GM18519 (cell line): ENCODE results near the gene LUZP2.

ENCODE experiments used
- ATAC-seq: cut with Tn5 transposase; IDR thresholded peaks from one replicate; pipeline ENCODE4 v1.9.1; 2021; ENCODE audit warnings: mild to moderate bottlenecking, moderate library complexity; ENCODE audit not compliant: unreplicated experiment, low FRiP score

LUZP2 gene

DNA sequence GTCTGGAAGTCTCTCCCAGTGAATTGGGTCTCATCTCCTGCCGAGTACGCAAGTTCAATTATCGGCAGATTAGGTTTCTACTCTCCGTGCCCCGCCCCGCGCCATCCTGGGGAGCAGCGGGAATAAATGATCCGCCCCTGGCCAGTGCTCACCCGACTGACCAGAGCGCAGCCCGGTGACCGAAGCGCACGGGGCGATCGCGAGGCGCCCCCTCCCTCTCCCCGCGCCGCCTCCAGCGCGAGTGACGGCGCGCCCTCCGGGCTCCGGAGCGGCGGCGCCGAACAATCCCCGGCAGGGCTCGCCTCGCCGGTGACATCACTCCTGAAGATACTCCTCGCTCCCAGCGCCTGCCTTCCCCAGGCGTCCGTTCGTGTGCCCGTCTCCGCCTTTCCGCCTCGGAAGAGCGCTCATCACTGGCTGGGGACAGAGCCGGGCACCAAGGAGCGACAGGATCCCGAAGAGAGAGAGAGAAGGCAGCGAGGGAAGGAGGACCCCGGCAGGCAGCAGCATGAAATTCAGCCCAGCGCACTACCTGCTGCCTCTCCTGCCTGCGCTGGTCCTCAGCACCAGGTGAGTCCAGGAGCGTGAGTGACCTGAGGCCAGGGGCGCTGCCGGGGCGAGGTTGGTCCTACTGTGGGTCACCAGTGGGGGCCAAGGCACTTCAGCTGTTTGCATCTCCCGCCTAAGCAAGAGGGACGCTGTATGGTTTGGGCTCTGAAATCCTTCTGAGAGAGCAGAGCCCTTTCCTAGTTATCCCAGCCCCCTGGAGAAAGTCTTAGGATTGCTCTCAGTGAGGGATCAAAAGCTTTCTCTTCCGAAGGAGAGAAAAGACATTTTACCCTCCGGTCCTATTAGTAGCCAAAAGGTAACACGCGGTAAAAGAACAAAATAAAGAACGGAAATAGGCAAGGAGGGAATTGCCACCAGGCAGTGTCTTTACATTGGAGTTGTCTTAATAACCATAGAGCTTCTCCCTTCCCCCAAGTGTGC, at the start of gene LUZP2:
Gene LUZP2, plus strand, starts transcription at position 318 of the 990 bp plus-strand sequence.
- no peak for ATAC-seq

GRCh38 chr11:24453129-24453718, 43.6 kb upstream of the LUZP2 start:
- ATAC-seq: no peak

- ATAC-seq: no peak
These were observed 38.9 kb upstream of the LUZP2 start for GRCh38 chr11:24457985-24458384.

DNA sequence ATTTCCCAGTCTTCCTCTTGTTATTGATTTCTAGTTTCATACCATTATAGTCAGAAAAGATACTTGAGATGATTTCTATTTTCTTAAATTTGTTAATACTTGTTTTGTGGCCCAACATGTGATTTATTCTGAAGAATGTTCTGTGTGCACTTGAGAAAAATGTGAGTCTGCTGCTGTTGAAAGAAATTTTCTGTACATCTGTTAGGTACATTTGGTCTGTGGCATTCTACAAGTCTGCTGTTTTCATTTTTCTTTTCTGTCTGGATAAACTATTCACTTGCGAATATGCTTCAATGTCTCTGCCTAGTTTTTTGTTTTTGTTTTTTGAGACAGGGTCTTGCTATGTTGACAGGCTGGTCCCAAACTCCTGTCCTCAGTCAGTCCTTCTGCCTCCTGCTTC, 26.4 kb upstream of the LUZP2 start:
- no peak for ATAC-seq

- ATAC-seq: no peak
These were observed 25.8 kb upstream of the LUZP2 start for GRCh38 chr11:24471084-24471483.

GRCh38 chr11:24478718-24479117, 18.1 kb upstream of the LUZP2 start:
- ATAC-seq: no peak

DNA sequence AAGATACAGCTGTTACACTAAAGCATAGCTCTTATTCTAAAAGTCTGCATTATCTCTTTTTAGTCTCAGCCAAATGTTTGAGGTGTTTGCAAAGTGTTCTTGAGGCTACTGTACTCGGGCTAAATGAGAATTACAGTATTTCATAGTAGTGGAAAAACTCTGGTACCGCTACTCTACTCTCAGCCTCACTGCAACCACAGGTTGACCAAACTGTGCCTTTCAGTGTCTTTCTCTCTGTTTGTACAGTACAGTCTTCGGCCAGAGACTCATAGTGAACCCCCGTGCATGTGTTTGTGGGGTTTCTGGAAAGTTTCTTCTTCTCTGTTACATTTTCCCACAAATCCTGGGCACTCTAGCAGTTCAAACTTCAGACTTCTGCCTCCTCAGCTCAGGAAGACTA, 7.4 kb upstream of the LUZP2 start:
- ATAC-seq: no peak

DNA sequence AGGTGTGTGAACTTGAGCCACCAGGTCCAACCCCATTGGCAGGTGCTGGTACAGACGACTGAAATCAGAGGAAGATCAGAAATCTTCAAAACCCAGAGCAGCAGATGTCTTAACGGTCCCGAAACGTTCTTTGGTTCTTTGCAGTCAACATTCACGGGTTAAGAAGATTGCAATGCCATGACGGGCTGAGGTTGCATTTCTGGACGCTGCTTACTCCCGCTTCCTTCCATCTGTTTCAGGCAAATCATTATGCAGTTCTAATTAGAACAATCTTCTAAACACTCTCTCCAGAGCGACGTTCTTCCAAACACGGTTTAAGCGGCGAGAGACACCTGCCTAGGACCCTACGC, 492 bp upstream of the LUZP2 start:
- no peak for ATAC-seq

DNA sequence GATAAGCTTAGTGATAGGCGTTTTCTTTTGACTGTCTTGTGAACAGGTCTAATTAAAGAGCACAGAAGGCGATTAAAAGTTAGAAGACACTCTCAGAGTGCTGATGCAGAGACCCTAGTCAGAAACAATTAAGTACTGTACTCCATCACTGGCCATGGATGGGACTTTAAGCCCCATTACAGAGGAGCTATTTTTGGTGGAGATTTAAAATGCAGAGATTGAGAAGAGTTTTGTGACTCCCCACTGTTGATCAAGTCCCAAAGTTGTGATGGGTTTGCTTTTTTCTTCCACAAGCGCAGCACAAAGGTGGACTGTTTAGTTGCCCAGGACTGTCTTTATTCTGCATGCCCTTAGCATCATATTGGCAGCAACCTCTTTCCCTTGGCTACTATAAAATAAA, 978 bp downstream of the LUZP2 start:
- no peak for ATAC-seq

DNA sequence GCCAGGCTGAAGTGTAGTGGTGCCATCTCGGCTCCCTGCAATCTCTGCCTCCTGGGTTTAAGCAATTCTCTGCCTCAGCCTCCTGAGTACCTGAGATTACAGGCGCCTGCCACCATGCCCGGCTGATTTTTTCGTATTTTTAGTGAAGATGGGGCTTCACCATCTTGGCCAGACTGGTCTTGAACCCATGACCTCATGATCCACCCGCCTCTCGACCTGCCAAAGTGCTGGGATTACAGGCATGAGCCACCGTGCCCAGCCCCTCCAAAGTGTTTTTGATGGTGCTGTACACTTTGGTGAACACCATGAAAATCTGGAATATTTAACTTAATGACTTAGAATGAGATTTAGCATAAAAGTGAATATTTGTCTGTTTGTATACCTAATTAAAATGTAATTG, 5.6 kb downstream of the LUZP2 start:
- no peak for ATAC-seq

DNA sequence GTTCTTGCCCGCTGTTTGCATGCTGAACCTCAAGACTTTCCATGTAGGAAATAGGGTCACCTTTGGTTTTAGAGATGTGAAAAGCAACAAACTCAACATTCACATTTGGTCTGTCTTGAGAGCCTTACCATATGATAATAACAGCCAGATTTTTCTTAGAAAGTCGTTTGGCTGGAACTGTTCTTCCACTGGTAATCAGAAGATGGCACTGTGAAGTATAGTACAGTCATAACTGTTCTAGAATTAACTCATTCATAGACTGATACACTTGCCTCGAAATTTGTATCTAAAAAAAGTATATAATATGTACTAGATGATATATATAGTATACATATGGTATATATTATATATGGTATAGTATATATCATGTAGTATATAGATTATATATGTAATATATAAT, 12.3 kb downstream of the LUZP2 start:
- no peak for ATAC-seq

DNA sequence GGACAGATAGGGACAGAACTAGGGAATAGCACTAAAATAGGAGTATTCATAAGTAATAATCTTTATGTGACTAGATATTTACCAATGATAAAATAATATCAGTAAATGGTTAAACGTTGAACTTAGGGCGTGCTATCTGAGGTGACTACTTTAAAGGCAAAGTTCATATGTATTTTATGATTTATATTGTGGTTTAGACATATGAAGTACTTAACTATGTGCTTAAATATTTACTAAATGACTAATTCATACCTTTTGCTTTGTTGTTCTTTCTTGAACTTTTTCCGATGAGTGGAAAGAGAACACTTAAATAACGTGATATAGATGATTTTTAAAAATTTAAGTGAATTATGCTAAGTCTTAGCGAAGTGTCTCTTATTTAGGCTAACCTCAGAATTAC, 14.7 kb downstream of the LUZP2 start:
- no peak for ATAC-seq

GRCh38 chr11:24513479-24514218, 16.8 kb downstream of the LUZP2 start:
- ATAC-seq: no peak

DNA sequence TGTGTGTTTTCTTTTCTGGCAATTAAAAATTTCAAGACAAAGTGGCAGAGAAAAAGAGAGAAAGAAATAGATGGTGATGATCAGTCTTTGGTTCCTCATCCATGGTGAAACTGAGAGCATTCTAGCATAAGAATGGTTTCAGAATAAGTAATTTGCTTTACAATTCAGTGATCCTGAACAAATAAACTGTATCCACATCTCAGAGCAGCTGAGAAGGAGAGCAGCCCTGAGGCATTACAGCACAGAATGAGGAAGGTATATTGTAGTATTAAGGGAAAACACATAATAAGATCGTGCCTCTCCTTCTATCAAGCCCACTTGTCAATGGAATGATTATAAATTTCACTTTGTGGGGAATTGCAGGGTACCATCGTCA, 17.4 kb downstream of the LUZP2 start:
- ATAC-seq: peak; percentile 50

DNA sequence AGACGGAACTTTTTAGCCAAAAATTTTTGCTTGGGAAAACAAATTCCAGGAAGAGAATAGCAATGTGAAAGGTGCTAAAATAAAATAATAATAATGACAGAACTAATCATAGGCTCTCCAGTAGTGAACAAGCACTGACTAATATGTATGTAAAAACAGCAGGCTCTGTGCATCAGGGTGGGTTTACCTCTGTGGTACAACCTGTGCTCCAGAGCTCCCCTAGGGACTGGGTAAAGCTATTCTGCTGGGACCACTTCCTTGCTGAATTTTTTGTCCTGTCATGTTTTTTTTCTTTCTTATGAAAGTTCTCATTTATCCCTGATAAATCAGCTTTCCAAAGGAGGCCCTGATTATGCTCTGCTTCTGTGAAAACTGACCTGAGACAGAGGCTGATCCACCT, 18.8 kb downstream of the LUZP2 start:
- ATAC-seq: no peak

DNA sequence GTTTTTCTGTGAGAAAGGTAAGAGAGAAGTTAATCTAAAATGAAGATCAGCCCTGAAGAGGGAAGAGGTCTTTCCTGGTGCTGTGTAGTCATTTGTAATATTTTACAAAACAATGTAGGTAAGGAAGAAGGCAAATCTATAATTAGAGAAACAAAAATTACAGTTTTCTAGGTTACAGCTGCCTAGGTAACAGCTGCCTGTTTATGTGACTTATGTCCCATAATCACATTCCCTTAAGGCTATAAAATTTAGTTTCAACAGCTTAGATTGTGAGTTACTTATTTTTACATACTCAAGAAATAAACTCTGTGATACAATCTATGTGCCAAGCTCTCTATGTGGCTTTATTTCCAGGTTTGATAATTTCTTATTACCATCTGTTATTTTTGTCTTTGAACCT, 19.8 kb downstream of the LUZP2 start:
- no peak for ATAC-seq

- ATAC-seq: no peak
These were observed 24.7 kb downstream of the LUZP2 start for GRCh38 chr11:24521601-24522000.

GRCh38 chr11:24524156-24524555, 27.3 kb downstream of the LUZP2 start:
- no peak for ATAC-seq

GRCh38 chr11:24531528-24531927, 34.7 kb downstream of the LUZP2 start:
- ATAC-seq: no peak

DNA sequence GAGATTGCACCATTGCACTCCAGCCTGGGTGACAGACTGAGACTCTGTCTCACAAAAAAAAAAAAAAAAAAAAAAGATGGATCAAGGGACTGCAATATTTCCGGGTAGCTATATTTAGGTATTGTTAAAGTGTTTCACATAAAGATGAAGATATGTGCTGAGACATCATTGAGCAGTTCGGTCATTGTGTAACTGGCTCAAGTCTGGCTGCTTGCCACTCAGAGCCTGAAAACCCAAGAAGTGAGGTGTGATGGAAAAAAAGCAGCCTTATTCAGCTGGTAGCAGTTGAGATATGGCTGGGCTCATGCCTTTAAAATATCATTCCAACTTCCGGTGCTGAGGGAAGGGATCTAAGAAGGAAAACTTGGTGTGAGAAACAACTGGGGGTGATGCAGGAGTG, 46.9 kb downstream of the LUZP2 start:
- ATAC-seq: no peak

- no peak for ATAC-seq
These were observed 59.8 kb downstream of the LUZP2 start for GRCh38 chr11:24556693-24557092.
